GM19463 (cell line): ENCODE measurements around the gene SNRPB2.

ENCODE experiments used
- ATAC-seq: cut with Tn5 transposase; IDR thresholded peaks from one replicate; pipeline ENCODE4 v1.9.1; 2021; ENCODE audit warnings: mild to moderate bottlenecking, moderate library complexity; ENCODE audit not compliant: unreplicated experiment

The SNRPB2 gene

DNA sequence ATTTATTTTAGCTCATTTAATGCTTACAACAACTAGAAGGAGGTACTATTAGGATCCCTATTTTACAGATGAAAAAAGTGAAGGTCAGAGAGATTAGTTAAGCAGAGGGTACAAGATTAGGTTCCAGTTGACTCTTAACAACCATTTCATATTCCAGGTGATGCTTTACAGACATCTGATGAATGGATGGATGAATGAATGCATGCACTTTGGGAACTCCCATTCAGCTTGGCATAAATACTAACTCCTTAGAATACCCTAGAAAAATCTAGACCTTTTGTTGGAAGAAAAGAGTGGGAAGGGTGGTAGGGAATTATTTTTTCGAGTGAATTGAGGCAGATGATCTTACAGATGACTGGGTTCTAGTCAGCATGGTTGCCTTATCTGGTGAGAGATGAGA, 746 bp upstream of the SNRPB2 start:
- no peak for ATAC-seq

DNA sequence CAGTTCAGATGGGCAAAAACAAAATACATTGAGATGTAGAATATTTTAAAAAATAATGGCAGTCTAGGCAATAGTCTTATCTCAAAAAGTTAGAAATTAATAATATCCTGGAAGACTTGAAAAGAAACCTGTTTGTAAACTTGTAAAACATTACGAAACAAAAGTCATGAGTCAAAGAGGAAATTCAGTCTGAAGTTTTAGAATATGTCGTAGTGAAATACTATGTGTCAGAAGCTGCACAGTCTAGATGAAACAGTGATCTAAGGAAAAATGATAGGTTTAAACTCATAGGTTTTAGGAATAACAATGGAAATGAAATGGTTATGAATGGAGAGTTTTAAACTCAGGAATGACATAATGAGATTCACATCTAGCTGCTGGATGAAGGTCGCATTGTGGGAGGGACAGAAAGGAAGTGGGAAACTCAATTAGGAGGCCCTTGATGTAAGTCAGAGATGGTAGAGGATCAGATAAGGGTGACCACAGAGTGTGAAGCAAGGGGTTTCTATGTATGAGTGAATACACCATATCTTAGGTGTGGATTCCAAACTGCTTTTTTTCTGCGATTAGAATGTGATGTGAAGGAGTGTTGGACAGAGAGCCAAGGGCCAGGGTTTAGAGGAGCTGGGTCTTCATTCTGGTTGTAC, 2.8 kb downstream of the SNRPB2 start:
- ATAC-seq = no peak

DNA sequence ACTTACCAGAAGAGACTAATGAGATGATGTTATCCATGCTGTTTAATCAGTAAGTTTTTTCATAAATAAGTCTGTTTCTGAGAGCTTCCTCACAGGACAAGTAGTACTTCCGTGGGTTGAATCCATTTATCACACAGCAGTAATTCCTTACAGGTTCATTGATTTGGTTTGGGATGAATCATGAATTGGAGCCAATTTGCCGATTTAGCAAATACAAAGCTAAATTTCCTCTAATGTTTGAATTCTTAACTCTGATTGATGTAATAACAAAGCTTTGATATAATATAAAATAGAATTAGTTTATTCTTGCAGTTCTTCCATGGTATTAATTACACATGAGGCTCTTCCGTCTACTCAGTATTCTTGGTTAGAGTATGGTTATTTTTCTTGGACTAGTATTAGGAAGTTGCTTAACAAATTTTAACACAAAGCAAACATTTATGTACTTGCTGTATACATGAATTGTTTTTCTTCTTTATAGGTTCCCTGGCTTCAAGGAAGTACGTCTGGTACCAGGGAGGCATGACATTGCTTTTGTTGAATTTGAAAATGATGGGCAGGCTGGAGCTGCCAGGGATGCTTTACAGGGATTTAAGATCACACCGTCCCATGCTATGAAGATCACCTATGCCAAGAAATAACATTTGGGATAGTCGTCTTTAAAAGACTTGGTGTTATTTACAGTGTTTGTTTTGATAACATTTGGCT, 10.7 kb downstream of the SNRPB2 start:
- ATAC-seq = no peak

DNA sequence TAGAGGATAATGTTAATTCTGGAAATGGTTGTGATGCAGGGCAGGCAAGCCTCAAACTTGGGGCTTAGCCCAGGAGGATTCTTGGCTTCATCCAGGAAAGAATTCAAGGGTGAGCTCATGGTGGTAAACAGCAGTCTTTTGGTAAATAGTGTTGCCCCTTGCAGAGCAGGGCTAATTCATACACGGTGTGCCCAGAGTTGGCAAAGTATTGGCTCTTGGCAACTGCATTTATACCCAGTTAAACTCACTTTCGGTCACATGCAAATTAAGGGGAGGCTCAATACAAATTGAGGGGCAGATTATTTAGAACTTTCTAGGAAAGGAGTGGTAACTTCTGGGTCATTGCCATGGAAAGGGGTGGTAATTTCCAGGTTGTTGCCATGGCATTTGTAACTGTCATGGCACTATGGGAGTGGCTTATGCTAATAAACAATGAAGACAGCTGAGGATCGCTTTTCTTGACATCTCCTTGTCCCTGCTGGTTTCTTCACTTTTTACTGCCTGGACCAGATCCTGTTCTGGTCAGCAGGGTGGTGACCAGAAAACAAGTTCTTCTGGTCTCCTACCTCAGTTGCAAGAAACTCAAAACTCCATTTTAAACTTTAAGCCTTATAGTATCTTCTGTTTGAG, 14.5 kb downstream of the SNRPB2 start:
- no peak for ATAC-seq

DNA sequence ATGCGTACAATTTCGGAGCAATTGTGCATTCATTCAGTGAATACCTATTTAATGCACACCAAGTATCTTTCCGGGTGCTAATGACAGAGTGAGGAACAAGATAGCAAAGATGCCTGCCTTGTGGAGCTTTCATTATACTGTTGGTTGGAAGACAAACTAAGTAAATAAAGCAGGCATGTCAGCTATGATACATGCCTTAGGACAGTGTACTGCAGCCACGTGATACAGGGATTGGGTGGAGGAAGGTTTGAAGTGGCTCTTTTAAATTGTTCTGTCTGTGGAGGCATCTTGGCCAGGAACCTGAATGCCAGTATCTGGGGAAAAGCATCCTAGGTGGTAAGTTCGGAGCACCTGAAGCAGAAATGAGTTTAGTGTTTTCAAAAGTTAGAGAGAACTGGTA, 15.4 kb downstream of the SNRPB2 start:
- ATAC-seq = no peak

- ATAC-seq = no peak
These were observed 17.5 kb downstream of the SNRPB2 start for GRCh38 chr20:16747291-16747811.

- no peak for ATAC-seq
These were observed 18.6 kb downstream of the SNRPB2 start, which contains the start of gene OTOR for GRCh38 chr20:16748308-16748900. Gene OTOR, plus strand, starts transcription at chr20:16748358. Its CDS starts 44 bp downstream, at chr20:16748402.

GRCh38 chr20:16749573-16749972, 19.7 kb downstream of the SNRPB2 start:
- ATAC-seq = no peak

DNA sequence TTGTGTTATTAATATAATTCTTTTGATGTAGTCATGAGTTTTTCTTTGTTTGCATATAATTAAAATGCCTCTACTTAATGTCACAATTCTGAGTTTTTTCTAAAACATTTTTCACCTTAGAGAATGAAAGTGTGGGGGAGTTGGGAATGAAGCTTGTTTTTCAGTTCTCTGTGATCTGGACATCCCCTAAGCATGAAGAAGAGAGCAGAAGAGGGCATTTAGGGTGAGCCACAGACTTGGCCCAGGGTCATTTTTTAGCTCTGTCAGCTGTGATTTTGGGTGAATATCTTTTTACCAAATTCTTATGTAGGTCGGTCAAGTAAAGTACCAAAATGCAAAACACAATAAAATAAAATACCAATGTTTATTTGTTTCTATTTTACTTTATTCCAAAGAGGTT, 22.3 kb downstream of the SNRPB2 start:
- ATAC-seq = no peak

- no peak for ATAC-seq
These were observed 23.1 kb downstream of the SNRPB2 start for GRCh38 chr20:16752901-16753300.

DNA sequence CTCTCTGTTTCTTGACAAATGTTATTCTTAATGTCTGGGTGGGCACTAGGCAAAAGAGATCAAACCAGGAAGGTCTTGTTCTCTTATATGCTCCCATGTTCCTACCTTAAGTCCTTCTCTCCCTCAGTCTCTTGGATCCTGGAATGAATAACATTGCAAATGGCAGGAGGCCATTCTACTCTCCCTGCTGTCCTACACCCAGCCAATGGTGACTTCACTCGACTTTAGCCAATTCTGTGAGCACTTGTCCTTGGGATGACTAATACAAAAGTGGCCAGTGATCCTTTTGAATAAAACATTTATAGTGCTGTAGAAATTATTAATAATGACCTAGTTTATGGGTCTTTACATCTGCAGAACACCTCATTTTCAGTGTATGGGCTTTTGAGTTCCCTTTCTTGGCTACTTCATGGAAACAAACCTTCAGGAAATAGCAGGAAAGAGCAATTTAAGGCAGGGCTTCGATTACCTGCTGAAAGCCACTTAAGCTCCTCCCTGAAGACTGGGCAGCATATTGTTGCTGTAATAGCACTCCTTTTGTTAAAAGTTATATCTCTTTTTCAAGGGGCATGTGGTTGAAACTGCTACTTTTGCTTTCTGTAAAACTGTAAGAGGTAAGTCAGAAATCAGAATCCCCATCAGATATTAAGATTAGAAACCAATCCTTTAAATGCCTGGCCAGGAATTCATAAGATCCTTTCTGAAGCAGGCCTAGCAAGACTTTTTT, 28.8 kb downstream of the SNRPB2 start:
- no peak for ATAC-seq

DNA sequence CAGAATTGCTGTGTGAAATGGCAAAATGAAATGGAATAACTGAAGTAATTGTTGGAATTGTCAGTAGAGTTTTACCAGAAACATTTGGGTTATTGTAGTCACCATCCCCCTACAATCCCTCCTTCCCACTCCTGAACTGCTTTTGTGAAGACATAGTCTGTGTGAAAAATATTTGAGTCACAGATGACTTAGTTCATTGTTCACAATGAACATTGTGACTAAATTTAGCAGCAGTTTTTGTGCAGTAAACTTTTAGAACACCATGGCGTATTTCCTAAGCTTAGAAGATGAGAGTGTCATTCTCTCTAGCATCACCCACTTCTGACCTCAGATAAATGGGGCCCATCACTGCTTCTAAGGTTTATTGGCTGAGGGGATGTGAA, 29.3 kb downstream of the SNRPB2 start:
- no peak for ATAC-seq

- no peak for ATAC-seq
These were observed 30.8 kb downstream of the SNRPB2 start for GRCh38 chr20:16760431-16761304.

- ATAC-seq = peak; percentile 81
These were observed 31.5 kb downstream of the SNRPB2 start for GRCh38 chr20:16761305-16761829.

DNA sequence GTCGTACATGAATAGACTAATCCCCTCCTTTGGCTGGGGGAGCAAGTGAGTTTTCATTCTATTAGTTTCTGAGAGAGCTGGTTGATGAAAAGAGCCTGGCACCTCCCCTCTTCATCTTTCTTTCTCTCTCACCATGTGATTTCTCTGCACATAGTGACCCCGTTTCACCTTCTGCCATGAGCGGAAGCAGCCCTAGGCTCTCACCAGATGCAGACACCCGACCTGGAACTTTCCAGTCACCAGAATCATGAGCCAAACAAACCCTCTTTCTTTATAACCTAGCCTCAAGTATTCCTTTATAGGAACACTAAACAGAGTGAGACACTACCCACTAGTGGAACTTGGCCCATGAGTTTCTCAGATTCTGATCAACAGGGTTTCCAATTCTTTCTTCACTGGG, 34.7 kb downstream of the SNRPB2 start:
- ATAC-seq = no peak

DNA sequence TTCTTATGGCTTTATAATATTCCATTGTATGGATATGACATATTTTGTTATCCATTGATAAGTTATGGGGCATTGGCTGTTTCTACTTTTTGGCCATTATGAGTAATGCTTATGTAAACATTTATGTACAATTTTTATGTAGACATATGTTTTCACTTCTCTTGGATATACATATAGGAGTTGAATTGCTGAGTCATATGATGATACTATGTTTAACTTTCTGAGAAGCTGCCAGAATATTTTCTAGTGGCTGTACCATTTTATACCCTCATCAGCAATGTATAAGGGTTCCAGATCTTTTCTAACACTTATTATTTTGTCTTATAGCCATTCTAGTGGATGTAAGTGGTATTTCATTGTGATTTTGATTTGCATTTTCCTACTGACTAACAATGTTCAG, 41.4 kb downstream of the SNRPB2 start:
- ATAC-seq = no peak

DNA sequence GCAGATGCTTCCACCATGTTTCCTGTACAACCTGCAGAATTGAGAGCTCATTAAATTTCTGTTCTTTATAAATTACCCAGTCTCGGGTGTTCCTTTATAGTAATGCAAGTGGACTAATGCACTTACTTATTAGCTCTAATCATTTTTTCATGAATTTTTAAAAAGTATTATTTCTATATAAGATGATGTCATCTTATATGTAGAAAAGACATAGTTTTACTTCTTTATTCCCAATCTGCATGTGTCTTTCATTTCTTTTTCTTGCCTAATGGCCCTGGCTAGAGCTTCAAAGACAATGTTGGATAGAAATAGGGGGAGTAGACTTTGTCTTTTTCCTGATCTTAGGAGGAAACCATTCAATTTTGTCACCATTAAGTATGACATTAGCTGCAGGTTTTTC, 46.1 kb downstream of the SNRPB2 start:
- no peak for ATAC-seq

- no peak for ATAC-seq
These were observed 47.3 kb downstream of the SNRPB2 start for GRCh38 chr20:16777126-16777525.

- no peak for ATAC-seq
These were observed 48.3 kb downstream of the SNRPB2 start for GRCh38 chr20:16778159-16778558.

DNA sequence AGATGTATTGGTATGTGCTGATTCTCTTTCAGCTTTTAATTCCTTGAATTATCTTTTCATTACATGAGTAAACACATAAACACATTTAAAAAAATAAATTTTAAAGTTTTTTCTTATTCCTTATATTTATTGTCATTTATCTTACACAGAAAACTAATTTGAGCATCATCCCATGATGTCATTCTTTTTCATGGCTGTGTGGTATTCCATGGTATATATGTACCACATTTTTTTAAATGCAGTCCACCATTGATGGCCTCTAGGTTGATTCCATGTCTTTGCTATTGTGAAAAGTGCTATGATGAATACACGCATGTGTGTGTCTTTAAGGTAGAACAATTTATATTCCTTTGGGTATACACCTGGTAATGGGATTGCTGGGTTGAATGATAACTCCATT, 51.7 kb downstream of the SNRPB2 start:
- ATAC-seq = no peak
